GM13977 (cell line): ENCODE measurements around the gene MN1.

Experiments
- DNase-seq: peaks from one replicate; pipeline ENCODE4 v3.0.0; 2012; ENCODE audit warnings: low spot score
- in situ Hi-C: fragments of 300-500 bp; cut with MboI; formaldehyde crosslinking; loops from one replicate; pipeline ENCODE4 v1.12.0; 2022; ENCODE audit warnings: low sequenced_read_pairs, low pct_unique_long_range_greater_than_20kb, mixed read lengths, inconsistent platforms; ENCODE audit not compliant: unreplicated experiment
- TF ChIP-seq, protein P1 (sequence below): IDR thresholded peaks from 2 replicates; pipeline ENCODE4 v1.5.1; 2012; ENCODE audit warnings: mild to moderate bottlenecking, control low read depth; ENCODE audit not compliant: insufficient read depth; ENCODE audit errors: extremely low read depth, missing control alignments

The MN1 gene

DNA sequence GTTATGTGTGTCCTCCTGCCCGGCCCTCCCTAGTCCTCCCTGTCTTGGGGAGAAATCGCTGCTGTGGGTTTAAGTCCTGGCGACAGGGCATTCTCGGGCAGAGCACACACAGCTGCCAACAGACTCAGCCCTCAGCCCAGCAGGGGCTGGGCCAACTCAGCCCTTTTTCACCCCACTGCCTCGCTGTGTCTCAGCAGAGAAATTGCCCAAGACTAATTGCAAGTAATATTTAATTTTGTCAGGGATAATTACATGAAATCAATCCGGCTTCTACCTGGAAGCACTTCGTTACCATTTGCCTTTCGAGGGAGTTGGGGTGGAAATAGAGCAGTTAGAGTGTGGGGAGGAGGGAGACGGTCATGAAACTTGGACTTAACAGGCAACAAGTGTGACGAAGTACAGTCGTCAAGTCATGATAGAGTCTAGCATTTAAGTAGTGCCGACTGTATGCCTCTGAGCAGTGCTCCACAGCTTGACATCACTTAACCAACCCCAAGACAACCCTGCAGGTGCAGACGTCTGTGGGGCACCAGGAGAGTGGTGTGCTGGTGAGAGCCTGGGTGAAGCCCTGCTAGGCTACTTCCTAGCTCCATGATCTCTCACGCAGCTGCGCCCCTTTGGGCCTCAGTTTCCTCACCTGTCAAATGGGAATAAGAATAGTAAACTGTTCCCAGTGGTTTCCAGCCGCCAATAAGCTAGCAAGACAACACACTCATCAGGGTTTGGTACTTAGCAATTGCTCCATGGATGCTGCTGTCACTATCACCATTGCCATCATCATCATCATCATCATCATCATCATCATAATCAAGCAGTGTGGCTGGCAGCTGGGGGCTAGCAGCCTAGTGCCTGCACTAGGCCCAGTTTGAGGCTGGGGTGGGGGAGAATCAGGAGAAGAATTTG is 29.2 kb downstream of the MN1 start:
- no peak for DNase-seq
- TF ChIP-seq, protein P1, sequence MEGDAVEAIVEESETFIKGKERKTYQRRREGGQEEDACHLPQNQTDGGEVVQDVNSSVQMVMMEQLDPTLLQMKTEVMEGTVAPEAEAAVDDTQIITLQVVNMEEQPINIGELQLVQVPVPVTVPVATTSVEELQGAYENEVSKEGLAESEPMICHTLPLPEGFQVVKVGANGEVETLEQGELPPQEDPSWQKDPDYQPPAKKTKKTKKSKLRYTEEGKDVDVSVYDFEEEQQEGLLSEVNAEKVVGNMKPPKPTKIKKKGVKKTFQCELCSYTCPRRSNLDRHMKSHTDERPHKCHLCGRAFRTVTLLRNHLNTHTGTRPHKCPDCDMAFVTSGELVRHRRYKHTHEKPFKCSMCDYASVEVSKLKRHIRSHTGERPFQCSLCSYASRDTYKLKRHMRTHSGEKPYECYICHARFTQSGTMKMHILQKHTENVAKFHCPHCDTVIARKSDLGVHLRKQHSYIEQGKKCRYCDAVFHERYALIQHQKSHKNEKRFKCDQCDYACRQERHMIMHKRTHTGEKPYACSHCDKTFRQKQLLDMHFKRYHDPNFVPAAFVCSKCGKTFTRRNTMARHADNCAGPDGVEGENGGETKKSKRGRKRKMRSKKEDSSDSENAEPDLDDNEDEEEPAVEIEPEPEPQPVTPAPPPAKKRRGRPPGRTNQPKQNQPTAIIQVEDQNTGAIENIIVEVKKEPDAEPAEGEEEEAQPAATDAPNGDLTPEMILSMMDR: no peak
- in situ Hi-C loops: no loop called here

DNA sequence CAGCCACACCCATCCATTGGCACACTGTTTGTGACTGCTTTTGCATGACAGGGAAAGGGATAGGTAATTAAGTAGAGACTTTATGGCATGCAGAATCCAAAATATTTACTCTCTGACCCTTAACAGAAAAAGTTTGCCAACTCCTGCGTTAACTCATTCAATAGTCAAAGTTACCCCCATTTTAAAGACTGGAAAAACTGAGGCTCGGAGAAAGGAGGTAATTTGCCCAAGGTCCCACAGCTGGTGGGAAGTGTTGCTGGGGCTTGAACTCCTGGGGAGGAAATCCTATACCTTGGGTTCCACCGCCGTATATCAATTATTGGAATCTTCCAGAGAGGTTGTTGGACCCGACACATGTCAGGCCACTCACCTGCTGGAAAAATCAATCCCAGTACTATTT is 29.9 kb downstream of the MN1 start:
- no peak for DNase-seq
- in situ Hi-C loops: no loop called here
- TF ChIP-seq, protein P1: no peak

DNA sequence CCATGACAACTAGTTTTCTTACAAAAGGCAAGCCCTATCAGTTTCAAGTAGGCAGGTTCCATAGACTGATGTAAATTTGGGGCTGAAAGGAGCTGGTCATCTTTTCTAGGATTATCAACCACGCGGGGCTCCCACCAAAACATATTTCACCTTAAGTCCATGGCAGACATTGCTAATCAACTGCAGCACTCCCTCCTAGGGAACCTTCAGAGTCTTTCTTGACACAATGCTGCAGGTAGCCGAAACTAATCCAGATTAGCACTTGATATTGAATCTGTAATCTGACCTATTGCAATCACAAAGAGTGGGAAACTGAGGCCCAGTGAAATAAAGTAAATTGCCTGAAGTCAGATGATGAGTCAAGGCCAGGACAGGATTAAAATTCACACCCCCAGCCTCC is 32.5 kb downstream of the MN1 start:
- DNase-seq: no peak
- in situ Hi-C loops: no loop called here

DNA sequence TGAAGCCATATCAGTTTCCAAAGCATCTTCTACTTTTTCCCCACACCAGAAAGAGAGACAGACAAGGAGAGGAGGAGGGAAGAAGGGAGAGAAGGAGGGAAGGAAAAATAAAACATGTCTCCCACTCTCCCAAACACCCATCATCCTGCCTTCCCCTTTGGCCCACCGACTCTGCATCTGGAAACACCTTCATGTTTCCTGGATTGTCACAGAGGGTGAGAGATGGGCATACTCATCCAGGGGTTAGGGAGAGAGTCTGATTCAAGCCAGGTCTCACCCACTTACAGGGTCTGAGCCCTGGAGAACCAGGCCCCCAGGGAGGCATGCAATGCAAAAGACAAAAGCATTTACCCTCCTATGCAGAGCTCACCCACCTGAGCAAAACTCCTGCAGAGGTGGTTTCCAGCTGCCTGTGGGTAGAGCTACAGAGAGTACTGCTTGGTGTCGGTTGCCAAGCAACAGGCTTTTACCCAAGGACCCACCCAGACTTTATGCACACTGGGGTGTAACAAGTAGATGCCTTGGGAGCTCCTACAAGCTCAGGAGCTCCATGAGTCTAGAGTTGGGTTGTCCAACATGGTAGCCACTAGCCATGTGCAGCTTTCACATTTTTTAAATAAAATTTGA is 33.4 kb downstream of the MN1 start:
- in situ Hi-C loops: no loop called here

More for the DNA sequence above, 32.5 kb downstream of the MN1 start:
- TF ChIP-seq, protein P1: no peak

DNA sequence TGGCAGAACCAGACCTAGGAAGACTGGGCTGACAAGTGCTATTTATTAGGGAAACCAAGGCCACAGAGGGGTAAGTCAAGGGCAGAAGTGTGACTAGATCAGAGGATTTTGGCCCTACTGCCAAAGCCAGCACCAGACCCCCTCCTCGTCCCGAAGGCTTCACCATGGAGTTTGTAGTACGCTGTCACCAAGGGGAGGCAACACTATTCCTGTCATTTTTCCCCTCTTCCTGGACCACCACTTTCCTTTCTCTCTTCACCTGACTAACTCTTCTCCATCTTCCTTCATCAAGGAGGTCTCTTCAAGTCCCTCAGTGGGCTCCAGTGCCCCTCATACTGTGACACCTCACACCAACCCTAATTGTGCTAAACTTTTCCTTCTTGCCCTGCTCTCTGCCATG is 34.9 kb downstream of the MN1 start:
- in situ Hi-C loops: no loop called here
- no peak for DNase-seq
- TF ChIP-seq, protein P1: no peak

More for the DNA sequence above, 33.4 kb downstream of the MN1 start:
- no peak for DNase-seq
- TF ChIP-seq, protein P1: no peak

DNA sequence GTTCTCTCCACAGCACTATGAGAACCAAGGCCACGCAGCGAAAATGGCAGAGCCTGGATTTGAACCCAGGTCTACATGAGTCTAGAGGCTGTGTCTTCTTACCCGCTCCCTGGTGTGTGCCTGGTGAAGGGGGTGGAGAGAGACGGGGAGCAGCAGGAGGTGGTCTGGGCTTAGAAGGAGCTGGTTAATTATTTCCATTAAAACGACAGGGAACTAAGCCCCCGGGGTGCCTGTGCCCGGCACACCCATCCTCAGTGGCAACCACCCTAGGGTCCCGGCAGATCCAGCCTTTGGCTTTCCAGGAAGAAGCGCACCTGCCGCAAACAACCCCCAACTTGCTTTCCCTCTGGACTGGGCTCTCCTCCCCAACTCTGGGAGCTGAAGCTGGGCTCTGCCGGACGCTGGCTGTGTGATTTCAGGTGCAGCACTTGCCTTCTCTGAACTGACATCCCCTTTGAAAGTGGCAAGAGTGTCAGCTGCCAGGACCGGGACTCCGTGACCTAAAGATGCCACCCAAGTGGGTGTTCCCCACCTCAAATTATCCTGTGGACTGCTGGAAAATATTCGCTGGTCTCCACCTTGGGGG is 35.8 kb downstream of the MN1 start:
- TF ChIP-seq, protein P1: no peak
- DNase-seq: no peak
- in situ Hi-C loops: no loop called here
